B cell (primary cell): ENCODE measurements around the gene GARIN5A. TPM values are rescaled to one million over a fixed set of nuclear protein-coding genes. Genes with fewer than 3 reads are reported as not detected.

ENCODE experiments used
- ATAC-seq: fragments of 200-7000 bp; cut with Tn5 transposase; one replicate; pipeline ENCODE4 v1.10.0; 2021; ENCODE audit warnings: low read depth, mild to moderate bottlenecking, moderate number of reproducible peaks, moderate library complexity
- CTCF ChIA-PET: fragments of 350-600 bp; sonication (Branson Sonifier 250); formaldehyde crosslinking; loops from one replicate; lab custom pipeline; 2021; ENCODE audit warnings: antibody characterized with exemption, inconsistent platforms; lab: Charles Lee
- POLR2A ChIA-PET: fragments of 350-600 bp; sonication (Branson Sonifier 250); formaldehyde crosslinking; loops from one replicate; lab custom pipeline; 2021; ENCODE audit warnings: antibody characterized with exemption; lab: Charles Lee
- DNase-seq: peaks from one replicate; pipeline ENCODE4 v3.0.0; 2013
- H2AFZ ChIP-seq: 2 replicates; pipeline ENCODE4 v1.6.1; 2012; ENCODE audit warnings: mild to moderate bottlenecking, low read depth, low read length; ENCODE audit not compliant: insufficient read depth, poor library complexity, severe bottlenecking
- H3K27ac ChIP-seq, 2 donors: 1 replicate in 1 of 2; 2 replicates in 1 of 2; pipeline ENCODE4 v1.5.1; 2012 to 2013; ENCODE audit warnings: low read length in 2 of 2, mild to moderate bottlenecking in 2 of 2, moderate library complexity in 1 of 2
- H3K27me3 ChIP-seq, 4 experiments: fragments of 200-600 bp in 1 of 4; sonication (generic) in 1 of 4; replicated peaks in 1 of 4; 1 replicate in 2 of 4; 2 replicates in 2 of 4; pipeline versions ENCODE4 v1.6.1 to v1.7.0; 2013 to 2016; ENCODE audit warnings: low read length in 3 of 4, mild to moderate bottlenecking in 2 of 4, mixed read lengths in 1 of 4, moderate library complexity in 1 of 4; ENCODE audit not compliant: insufficient read depth in 4 of 4, control insufficient read depth in 3 of 4; ENCODE audit errors: control extremely low read depth in 1 of 4
- H3K36me3 ChIP-seq, 2 experiments: replicated peaks in 1 of 2; 1 replicate in 1 of 2; 2 replicates in 1 of 2; pipeline versions ENCODE4 v1.6.1 to v1.7.1; 2013; ENCODE audit warnings: low read length in 1 of 2; ENCODE audit not compliant: insufficient read depth in 2 of 2, control insufficient read depth in 1 of 2; ENCODE audit errors: control extremely low read depth in 1 of 2, extremely low read depth in 1 of 2
- H3K4me1 ChIP-seq, 2 donors: fragments of 200-600 bp in 1 of 2; sonication (generic) in 1 of 2; 1 replicate in 1 of 2; 2 replicates in 1 of 2; pipeline versions ENCODE4 v1.5.1 to v1.6.1; 2013 to 2017; ENCODE audit warnings: low read length in 2 of 2; ENCODE audit not compliant: control insufficient read depth in 2 of 2, insufficient read depth in 2 of 2
- H3K4me2 ChIP-seq: replicated peaks from 2 replicates; pipeline ENCODE3; 2012; ENCODE audit warnings: mild to moderate bottlenecking, low read depth, low read length; ENCODE audit not compliant: poor library complexity, severe bottlenecking
- H3K4me3 ChIP-seq, 5 experiments: fragments of 200-600 bp in 1 of 5; sonication (generic) in 1 of 5; 1 replicate in 3 of 5; 2 replicates in 2 of 5; pipeline versions ENCODE4 v1.5.1 to v1.7.0; 2011 to 2016; ENCODE audit warnings: low read length in 4 of 5, mild to moderate bottlenecking in 4 of 5, low read depth in 2 of 5, control low read depth in 1 of 5, moderate library complexity in 1 of 5; ENCODE audit not compliant: insufficient read depth in 1 of 5; ENCODE audit errors: control extremely low read depth in 1 of 5, extremely low read depth in 1 of 5
- H3K79me2 ChIP-seq: fragments of 200-600 bp; sonication (generic); one replicate; pipeline ENCODE4 v1.6.0; 2016; ENCODE audit warnings: low read length; ENCODE audit not compliant: control insufficient read depth, insufficient read depth
- H3K9ac ChIP-seq: fragments of 200-600 bp; sonication (generic); 2 replicates; pipeline ENCODE4 v1.6.1; 2017; ENCODE audit warnings: mild to moderate bottlenecking, low read length, moderate library complexity
- H3K9me3 ChIP-seq, 3 donors: one replicate each; pipeline versions ENCODE4 v1.6.1 to v1.7.1; 2013; ENCODE audit warnings: low read length in 2 of 3; ENCODE audit not compliant: control insufficient read depth in 2 of 3, insufficient read depth in 1 of 3; ENCODE audit errors: control extremely low read depth in 1 of 3
- H4K20me1 ChIP-seq: 2 replicates; pipeline ENCODE4 v1.6.0; 2012; ENCODE audit warnings: mild to moderate bottlenecking, low read length; ENCODE audit not compliant: insufficient read depth, control insufficient read depth, poor library complexity, severe bottlenecking
- H3K27ac Mint-ChIP-seq: one replicate; pipeline ENCODE4 v1.8.0; 2021; ENCODE audit warnings: mixed read lengths
- H3K27me3 Mint-ChIP-seq: one replicate; pipeline ENCODE4 v1.8.0; 2021; ENCODE audit warnings: mixed read lengths
- H3K4me1 Mint-ChIP-seq: one replicate; pipeline ENCODE4 v1.8.0; 2021; ENCODE audit warnings: mixed read lengths
- H3K4me3 Mint-ChIP-seq: one replicate; pipeline ENCODE4 v1.8.0; 2021; ENCODE audit warnings: mixed read lengths
- H3K9me3 Mint-ChIP-seq: one replicate; pipeline ENCODE4 v1.8.0; 2022; ENCODE audit warnings: mixed read lengths; ENCODE audit not compliant: insufficient read depth
- EZH2 ChIP-seq: IDR thresholded peaks from 2 replicates; pipeline ENCODE4 v1.6.1; 2012; ENCODE audit warnings: borderline replicate concordance, low read depth, mild to moderate bottlenecking, moderate library complexity, low read length; ENCODE audit not compliant: insufficient read depth, poor library complexity, severe bottlenecking
- WGBS: methylation state at CpG from one replicate; pipeline ENCODE4 v1.1.5; 2013; ENCODE audit warnings: missing lambda C conversion rate; ENCODE audit not compliant: insufficient coverage; 5-methylcytosine and 5-hydroxymethylcytosine counted together
- intact Hi-C: fragments of 100-400 bp; cut with micrococcal nuclease; formaldehyde crosslinking; loops from one replicate; pipeline ENCODE4 v1.10.0; 2022
- polyA plus RNA-seq: library from polyadenylated mRNA; depleted of rRNA; stranded (reverse); fragments of >200 nt; gene quantifications from 2 replicates; pipeline ENCODE4 v1.2.3, GENCODE V29; 2012
- total RNA-seq, 2 donors: library from RNA; stranded (reverse); fragments of 120-200 nt in 1 of 2; gene quantifications; 1 replicate in 1 of 2; 2 replicates in 1 of 2; pipeline versions ENCODE4 v1.2.3 to v1.2.4, GENCODE V29; 2013 to 2022
- TF ChIP-seq, protein P1 (sequence below): fragments of 200-600 bp; IDR thresholded peaks from one replicate; pipeline ENCODE4 v1.8.0; 2022; ENCODE audit warnings: antibody characterized with exemption, mild to moderate bottlenecking

Gene GARIN5A
- total and polyA plus RNA-seq, 2 donors (not counting 1 experiment from before 2014, with no cell fraction given) = 0.22 to 0.34 TPM

GRCh38 chr19:50461066-50461875 lies 15.4 kb downstream of the GARIN5A start:
- H3K9ac ChIP-seq = no peak overlapping the region
- peak overlapping the region; percentile 79 to 84 for H3K27ac ChIP-seq
- intact Hi-C loops = loop anchor here (1.0 to 2.0 kb wide), 7 partner anchors 27 to 208 kb away; partner anchors contain the start of gene NR1H2
- DNase-seq (peak; percentile 87), ATAC-seq (peak; percentile 70)
- 28% methylated on average over 21 of the region's 28 CpGs for WGBS
- H3K27me3 ChIP-seq = no peaks in the 10 kb centered on the region
- no peak overlapping the region for H3K4me3 ChIP-seq
- H3K4me1 Mint-ChIP-seq = peaks cover 18% of the 10 kb centered on the region
- H3K79me2 ChIP-seq = no peaks in the 10 kb centered on the region
- H3K9me3 Mint-ChIP-seq = no peaks in the 10 kb centered on the region
- peaks cover 21 to 26% of the 10 kb centered on the region in 2 donors for H3K4me1 ChIP-seq
- H3K4me3 Mint-ChIP-seq = peak overlapping the region; percentile 54
- H3K27me3 Mint-ChIP-seq = no peaks in the 10 kb centered on the region
- no peaks in the 10 kb centered on the region for H3K36me3 ChIP-seq
- POLR2A ChIA-PET = interaction anchor here (0.9 to 2.1 kb wide), 12 partner anchors 25 to 128 kb away, joined by 4 to 16 read pairs (median 7); partner anchors contain the start of genes NR1H2, POLD1 and SPIB
- H3K4me2 ChIP-seq = peak overlapping the region; percentile 73
- TF ChIP-seq, protein P1, sequence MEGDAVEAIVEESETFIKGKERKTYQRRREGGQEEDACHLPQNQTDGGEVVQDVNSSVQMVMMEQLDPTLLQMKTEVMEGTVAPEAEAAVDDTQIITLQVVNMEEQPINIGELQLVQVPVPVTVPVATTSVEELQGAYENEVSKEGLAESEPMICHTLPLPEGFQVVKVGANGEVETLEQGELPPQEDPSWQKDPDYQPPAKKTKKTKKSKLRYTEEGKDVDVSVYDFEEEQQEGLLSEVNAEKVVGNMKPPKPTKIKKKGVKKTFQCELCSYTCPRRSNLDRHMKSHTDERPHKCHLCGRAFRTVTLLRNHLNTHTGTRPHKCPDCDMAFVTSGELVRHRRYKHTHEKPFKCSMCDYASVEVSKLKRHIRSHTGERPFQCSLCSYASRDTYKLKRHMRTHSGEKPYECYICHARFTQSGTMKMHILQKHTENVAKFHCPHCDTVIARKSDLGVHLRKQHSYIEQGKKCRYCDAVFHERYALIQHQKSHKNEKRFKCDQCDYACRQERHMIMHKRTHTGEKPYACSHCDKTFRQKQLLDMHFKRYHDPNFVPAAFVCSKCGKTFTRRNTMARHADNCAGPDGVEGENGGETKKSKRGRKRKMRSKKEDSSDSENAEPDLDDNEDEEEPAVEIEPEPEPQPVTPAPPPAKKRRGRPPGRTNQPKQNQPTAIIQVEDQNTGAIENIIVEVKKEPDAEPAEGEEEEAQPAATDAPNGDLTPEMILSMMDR = peak; percentile 93
- TF ChIP-seq EZH2 = no peak
- peak overlapping the region; percentile 50 for H2AFZ ChIP-seq
- peak overlapping the region; percentile 74 for H3K27ac Mint-ChIP-seq
- CTCF ChIA-PET = interaction anchor here (0.7 to 4.3 kb wide), 30 partner anchors 9 to 461 kb away, joined by 3 to 131 read pairs (median 6); partner anchors contain the start of genes JOSD2, KCNC3, NAPSA and NR1H2
- no peaks in the 10 kb centered on the region for H3K9me3 ChIP-seq
- no peaks in the 10 kb centered on the region for H4K20me1 ChIP-seq
